Effector CD8-positive, alpha-beta T cell (primary cell): ENCODE data around the gene SPRR1A.

Source experiments
- DNase-seq: peaks from one replicate; lab custom pipeline; 2025; lab: John Stamatoyannopoulos, UW

Gene SPRR1A

GRCh38 chr1:153030895-153031294 is 47.0 kb downstream of the SPRR1A start, which contains the start of gene SPRR1B:
Gene SPRR1B (plus strand): TSS chr1:153031203. CDS start chr1:153032346, 1,143 bp downstream.
- no peak for DNase-seq

- no peak for DNase-seq
Observed at GRCh38 chr1:153032073-153032472, 48.2 kb downstream of the SPRR1A start.

- no peak for DNase-seq
Observed at GRCh38 chr1:153032677-153033308, 48.9 kb downstream of the SPRR1A start.

- DNase-seq, result no peak
Observed at GRCh38 chr1:153035211-153035610, 51.3 kb downstream of the SPRR1A start.
